Measurements from ENCODE around the gene SRD5A1. TPM values are rescaled to one million over a fixed set of nuclear protein-coding genes. Genes with fewer than 3 reads are reported as not detected.

SRD5A1 gene
- total RNA-seq, 6 experiments from 2014 or later: 24.0 to 28.5 (median 26.6) TPM

DNA sequence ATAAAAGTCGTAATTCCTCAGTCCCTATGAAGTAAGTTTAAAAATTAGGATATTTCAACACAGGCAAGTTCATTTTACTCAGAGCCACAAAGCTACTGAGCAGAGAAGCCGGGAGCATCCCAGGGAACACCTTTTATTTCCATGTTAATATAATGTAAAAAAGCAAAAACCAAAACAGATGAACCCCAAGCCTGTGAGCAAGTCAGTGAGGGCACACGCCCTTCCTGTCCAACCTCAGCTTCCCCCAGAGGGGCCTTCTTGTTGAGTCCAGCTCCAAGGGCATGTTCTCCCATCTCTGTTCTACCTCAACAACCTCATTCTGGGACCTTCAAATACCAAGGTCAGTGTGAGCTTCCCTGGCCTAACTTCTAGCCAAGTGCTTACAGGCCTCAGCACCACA, 25.2 kb upstream of the SRD5A1 start:
- no peak for DNase-seq
- Mint-ChIP-seq H3K9me3 (no peaks in the 10 kb centered on the region), H3K36me3 (ENCODE audit: low read depth) (peaks cover 29% of the 10 kb centered on the region), H3K4me1 (ENCODE audit: low read depth) (no peaks in the 10 kb centered on the region), H3K27me3 (ENCODE audit: insufficient read depth) (no peaks in the 10 kb centered on the region), H3K4me3 (no peak overlapping the region), H3K27ac (no peak overlapping the region)
- TF ChIP-seq, protein P1, sequence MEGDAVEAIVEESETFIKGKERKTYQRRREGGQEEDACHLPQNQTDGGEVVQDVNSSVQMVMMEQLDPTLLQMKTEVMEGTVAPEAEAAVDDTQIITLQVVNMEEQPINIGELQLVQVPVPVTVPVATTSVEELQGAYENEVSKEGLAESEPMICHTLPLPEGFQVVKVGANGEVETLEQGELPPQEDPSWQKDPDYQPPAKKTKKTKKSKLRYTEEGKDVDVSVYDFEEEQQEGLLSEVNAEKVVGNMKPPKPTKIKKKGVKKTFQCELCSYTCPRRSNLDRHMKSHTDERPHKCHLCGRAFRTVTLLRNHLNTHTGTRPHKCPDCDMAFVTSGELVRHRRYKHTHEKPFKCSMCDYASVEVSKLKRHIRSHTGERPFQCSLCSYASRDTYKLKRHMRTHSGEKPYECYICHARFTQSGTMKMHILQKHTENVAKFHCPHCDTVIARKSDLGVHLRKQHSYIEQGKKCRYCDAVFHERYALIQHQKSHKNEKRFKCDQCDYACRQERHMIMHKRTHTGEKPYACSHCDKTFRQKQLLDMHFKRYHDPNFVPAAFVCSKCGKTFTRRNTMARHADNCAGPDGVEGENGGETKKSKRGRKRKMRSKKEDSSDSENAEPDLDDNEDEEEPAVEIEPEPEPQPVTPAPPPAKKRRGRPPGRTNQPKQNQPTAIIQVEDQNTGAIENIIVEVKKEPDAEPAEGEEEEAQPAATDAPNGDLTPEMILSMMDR (IDR thresholded peaks at IDR 0.05): no peak

DNA sequence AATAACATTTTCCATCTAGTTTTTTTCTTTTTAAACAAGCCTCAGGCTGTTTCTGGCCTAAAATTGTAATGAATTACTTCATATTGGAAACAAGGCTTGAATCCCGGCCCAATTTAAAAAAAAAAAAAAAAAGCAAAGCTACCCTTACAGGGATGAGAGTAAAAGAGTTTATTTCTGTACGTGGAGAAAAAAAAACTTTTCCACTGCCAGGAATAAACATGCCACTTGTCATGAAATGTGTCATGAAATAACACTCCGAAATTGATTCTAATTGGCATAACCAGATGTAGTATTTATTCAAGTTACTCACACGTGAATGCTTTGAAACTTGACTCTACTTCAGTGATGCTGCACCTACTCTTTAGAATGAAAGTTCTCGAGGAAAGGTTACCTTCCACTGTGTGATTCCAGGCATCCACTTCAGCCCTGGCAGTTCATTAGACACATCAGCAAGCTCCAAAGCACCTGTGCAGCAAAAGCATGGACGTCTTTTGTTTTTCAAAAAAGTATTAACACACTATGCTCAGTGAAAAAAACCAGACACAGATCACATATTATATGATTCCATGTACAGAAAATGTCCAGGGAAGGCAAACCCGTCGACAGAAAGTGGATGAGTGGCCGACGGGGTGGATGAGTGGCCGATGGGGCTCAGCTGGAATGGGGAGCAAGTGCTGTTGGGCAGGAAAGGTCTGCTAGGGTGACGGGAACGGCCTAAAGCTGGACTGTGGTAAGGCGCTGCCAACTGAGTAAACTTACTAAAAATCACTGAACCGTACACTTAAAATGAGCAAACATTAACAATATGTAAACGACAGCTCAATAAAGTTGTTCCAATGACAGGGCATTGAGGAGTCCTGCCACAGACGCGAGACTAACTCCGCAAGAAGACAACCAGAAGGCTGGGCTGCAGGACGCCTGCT, 21.6 kb upstream of the SRD5A1 start:
- TF ChIP-seq, protein P1 (IDR thresholded peaks at IDR 0.05): no peak
- no peak for DNase-seq
- Mint-ChIP-seq H3K27me3 (ENCODE audit: insufficient read depth) (no peaks in the 10 kb centered on the region), H3K27ac (no peak overlapping the region), H3K4me3 (no peak overlapping the region), H3K9me3 (no peaks in the 10 kb centered on the region), H3K4me1 (ENCODE audit: low read depth) (peaks cover 7% of the 10 kb centered on the region; the same call in 1 of the 2 replicates), H3K36me3 (ENCODE audit: low read depth) (peaks cover 26% of the 10 kb centered on the region; the same call in 1 of the 2 replicates)

DNA sequence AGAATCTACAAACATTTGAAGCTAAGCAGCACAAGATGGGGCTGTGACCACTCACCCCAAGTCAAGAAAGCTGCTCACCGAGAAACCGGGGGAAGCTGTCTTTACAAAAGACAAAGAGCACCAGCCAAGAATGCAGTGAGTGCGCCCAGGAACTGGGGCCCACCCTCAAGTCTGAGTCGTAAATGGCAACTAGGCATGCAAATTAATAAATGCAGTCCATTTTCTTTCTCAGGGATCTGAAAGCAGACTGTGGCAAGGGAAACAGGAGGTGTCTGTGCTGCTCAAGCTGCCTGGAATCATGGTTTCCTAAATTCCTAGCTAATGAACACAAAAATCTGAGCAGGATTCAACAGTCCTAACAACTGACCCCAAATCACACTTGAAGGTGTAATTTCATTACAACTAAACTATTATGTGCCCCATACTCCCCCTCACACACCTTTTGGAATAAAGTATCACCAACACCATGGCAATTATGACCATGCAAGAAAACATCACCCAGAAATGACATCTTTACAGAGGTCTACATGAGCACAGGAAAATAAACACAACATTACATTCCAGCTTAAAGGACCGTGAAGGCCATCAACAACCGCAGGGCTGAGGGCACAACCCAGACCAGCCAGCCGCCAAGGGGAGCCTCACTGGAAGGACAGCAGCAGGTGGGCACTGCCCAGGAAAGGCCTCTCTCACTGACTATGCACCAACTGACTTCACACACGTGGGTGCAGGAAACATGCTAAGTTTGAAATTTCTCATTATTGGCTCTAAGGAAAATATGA, 18.0 kb upstream of the SRD5A1 start:
- no peaks in the 10 kb centered on the region for H3K27me3 Mint-ChIP-seq (ENCODE audit: insufficient read depth)
- H3K36me3 Mint-ChIP-seq (ENCODE audit: low read depth): peaks cover 33% of the 10 kb centered on the region
- DNase-seq: no peak
- H3K4me1 Mint-ChIP-seq (ENCODE audit: low read depth): peaks cover 7% of the 10 kb centered on the region; the same call in 1 of the 2 replicates
- TF ChIP-seq, protein P1 (IDR thresholded peaks at IDR 0.05): no peak
- no peak overlapping the region for H3K4me3 Mint-ChIP-seq
- H3K27ac Mint-ChIP-seq: peak overlapping the region; percentile 44; the same call in 1 of the 2 replicates
- H3K9me3 Mint-ChIP-seq: no peaks in the 10 kb centered on the region

DNA sequence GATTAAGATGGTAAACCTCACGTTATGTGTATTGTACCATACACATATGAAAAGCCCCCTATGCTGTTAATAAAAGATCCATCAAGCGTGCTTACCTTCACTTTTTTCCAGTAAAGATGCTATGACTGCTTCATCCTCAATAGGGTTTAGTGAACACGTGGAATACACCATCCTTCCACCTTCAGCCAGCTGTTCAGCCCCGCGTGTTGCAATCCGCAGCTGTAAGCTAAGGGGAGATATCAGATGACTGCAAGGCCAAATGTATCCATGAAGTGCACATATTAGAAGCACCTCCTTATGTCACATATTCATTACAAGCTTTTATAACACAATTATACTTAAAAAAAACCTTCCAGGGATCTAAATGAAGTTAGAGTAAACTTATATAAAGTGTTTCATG, 16.6 kb upstream of the SRD5A1 start:
- TF ChIP-seq, protein P1 (IDR thresholded peaks at IDR 0.05): no peak
- Mint-ChIP-seq H3K9me3 (no peaks in the 10 kb centered on the region), H3K4me1 (ENCODE audit: low read depth) (peaks cover 7% of the 10 kb centered on the region; the same call in 1 of the 2 replicates), H3K27ac (no peak overlapping the region), H3K27me3 (ENCODE audit: insufficient read depth) (no peaks in the 10 kb centered on the region; the same call in 1 of the 2 replicates), H3K36me3 (ENCODE audit: low read depth) (peaks cover 37% of the 10 kb centered on the region), H3K4me3 (no peak overlapping the region)
- no peak for DNase-seq

DNA sequence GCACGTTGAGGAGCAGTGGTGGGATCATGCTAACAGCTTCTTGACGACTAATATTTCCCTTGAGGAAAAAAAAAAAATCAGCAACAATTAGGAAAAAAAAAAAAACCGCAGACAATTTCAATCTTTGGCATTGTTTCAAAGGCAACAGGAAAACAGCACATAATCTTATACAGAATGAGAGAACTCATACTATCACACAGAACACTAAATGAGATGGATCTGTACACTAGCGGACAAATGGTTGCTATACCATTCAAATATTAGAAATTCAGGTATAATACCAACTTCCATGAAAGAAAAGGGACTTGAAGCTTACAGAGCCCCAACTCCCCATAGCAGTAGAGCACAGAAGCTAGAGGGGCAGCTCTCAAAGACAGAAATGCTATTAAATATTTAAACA, 10.0 kb upstream of the SRD5A1 start:
- H3K4me3 Mint-ChIP-seq: no peak overlapping the region
- peaks cover 17% of the 10 kb centered on the region for H3K9me3 Mint-ChIP-seq
- DNase-seq: no peak
- peaks cover 2% of the 10 kb centered on the region; the same call in 1 of the 2 replicates for H3K27me3 Mint-ChIP-seq (ENCODE audit: insufficient read depth)
- TF ChIP-seq, protein P1 (IDR thresholded peaks at IDR 0.05): no peak
- peaks cover 5% of the 10 kb centered on the region; the same call in 1 of the 2 replicates for H3K4me1 Mint-ChIP-seq (ENCODE audit: low read depth)
- no peak overlapping the region for H3K27ac Mint-ChIP-seq
- peaks cover 76% of the 10 kb centered on the region for H3K36me3 Mint-ChIP-seq (ENCODE audit: low read depth)
